ENCODE results near the gene PTK7.

Gene PTK7

DNA sequence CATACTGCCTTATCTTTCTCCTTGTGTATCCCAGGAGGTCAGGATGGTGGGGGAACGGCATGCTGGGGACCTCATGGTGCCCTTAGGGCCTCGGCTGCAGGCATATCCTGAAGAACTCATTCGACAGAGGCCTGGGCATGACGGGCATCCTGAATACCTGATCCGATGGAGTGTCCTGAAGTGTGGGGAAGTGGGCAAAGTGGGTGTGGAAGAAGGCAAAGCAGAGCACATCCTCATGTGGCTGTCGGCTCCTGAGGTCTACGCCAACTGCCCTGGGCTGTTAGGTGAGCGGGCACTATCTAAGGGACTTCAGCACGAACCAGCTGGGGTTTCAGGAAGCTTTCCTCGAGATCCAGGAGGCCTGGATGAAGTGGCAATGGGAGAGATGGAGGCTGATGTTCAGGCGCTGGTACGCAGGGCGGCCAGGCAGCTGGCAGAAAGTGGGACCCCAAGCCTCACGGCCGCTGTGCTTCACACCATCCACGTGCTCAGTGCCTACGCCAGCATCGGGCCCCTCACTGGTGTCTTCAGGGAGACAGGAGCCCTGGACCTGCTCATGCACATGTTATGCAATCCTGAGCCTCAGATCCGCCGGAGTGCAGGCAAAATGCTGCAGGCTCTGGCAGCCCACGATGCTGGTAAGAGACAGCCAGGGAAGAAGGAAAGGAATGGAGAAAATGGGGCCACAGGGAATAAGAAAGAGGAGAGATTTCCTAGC, 108.3 kb downstream of the PTK7 start:
- H3K79me2 ChIP-seq (ENCODE audit: insufficient read depth, low read length), result peaks cover 32% of the 10 kb centered on the region
- H3K36me3 ChIP-seq (ENCODE audit: insufficient read depth, low read length), result peaks cover 18% of the 10 kb centered on the region; the same call in 1 of the 2 replicates
- H3K9me3 ChIP-seq (ENCODE audit: insufficient read depth, low read depth, low read length), result no peaks in the 10 kb centered on the region
- no peaks in the 10 kb centered on the region for H3K27me3 ChIP-seq (ENCODE audit: insufficient read depth, low read length, poor library complexity, severe bottlenecking)
- H3K4me1 ChIP-seq (ENCODE audit: insufficient read depth, low read length, poor library complexity, severe bottlenecking), result peaks cover 44% of the 10 kb centered on the region
- H3K4me2 ChIP-seq (ENCODE audit: low read depth, low read length, poor library complexity, severe bottlenecking), result peak overlapping the region; percentile 96
- peaks cover 16% of the 10 kb centered on the region for H3F3A ChIP-seq (ENCODE audit: low read depth)
- no peaks in the 10 kb centered on the region for H4K20me1 ChIP-seq (ENCODE audit: insufficient read depth, low read length, poor library complexity, severe bottlenecking)
- H2AFZ ChIP-seq (ENCODE audit: low read length), result no peak overlapping the region
- H3K4me3 ChIP-seq (ENCODE audit: low read length, poor library complexity, severe bottlenecking), result peak overlapping the region; percentile 31
- H3K9ac ChIP-seq (ENCODE audit: low read depth, low read length, poor library complexity, severe bottlenecking), result peak overlapping the region; percentile 35
- TF ChIP-seq, protein P1, sequence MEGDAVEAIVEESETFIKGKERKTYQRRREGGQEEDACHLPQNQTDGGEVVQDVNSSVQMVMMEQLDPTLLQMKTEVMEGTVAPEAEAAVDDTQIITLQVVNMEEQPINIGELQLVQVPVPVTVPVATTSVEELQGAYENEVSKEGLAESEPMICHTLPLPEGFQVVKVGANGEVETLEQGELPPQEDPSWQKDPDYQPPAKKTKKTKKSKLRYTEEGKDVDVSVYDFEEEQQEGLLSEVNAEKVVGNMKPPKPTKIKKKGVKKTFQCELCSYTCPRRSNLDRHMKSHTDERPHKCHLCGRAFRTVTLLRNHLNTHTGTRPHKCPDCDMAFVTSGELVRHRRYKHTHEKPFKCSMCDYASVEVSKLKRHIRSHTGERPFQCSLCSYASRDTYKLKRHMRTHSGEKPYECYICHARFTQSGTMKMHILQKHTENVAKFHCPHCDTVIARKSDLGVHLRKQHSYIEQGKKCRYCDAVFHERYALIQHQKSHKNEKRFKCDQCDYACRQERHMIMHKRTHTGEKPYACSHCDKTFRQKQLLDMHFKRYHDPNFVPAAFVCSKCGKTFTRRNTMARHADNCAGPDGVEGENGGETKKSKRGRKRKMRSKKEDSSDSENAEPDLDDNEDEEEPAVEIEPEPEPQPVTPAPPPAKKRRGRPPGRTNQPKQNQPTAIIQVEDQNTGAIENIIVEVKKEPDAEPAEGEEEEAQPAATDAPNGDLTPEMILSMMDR (conservative IDR thresholded peaks at IDR 0.05; ENCODE audit: low read length), result no peak
- no peak for TF ChIP-seq EZH2phosphoT487 (IDR thresholded peaks at IDR 0.05; ENCODE audit: borderline replicate concordance)
- H3K9me2 ChIP-seq (replicated peaks; ENCODE audit: low read depth, low read length), result no peaks in the 10 kb centered on the region

DNA sequence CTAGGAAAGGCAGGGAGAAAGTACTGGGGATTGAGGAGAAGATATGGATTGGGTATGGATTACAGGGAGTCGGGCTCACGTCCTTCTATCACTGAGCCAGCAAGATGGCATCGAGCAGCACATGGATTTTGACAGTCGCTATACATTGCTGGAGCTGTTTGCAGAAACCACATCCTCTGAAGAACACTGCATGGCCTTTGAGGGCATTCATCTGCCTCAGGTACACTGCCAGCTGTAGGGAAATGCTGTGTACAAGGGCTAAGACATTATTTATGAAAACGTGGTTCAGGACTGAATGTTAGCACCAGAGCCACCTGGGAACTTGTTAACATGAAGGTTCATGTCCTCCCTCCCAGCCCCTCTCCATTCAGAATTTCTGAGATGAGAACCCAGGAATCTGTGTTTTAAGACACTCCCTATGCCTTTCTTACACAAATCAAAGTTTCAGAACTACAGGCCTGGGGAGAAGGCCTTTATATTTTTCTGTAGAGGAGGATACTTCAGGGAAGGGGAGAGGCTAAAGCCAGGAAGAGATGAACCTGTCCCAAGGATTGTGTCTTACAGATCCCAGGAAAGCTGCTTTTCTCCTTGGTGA, 109.4 kb downstream of the PTK7 start:
- TF ChIP-seq, protein P1 (conservative IDR thresholded peaks at IDR 0.05; ENCODE audit: low read length), result no peak
- no peak for TF ChIP-seq EZH2phosphoT487 (IDR thresholded peaks at IDR 0.05; ENCODE audit: borderline replicate concordance)
- Histone ChIP-seq H3K9ac (ENCODE audit: low read depth, low read length, poor library complexity, severe bottlenecking) (peak overlapping the region; percentile 35), H3K36me3 (ENCODE audit: insufficient read depth, low read length) (peaks cover 16% of the 10 kb centered on the region; the same call in 1 of the 2 replicates), H3K4me1 (ENCODE audit: insufficient read depth, low read length, poor library complexity, severe bottlenecking) (peaks cover 44% of the 10 kb centered on the region), H3K4me3 (ENCODE audit: low read length, poor library complexity, severe bottlenecking) (peak overlapping the region; percentile 31), H3K27me3 (ENCODE audit: insufficient read depth, low read length, poor library complexity, severe bottlenecking) (no peaks in the 10 kb centered on the region), H2AFZ (ENCODE audit: low read length) (no peak overlapping the region), H3F3A (ENCODE audit: low read depth) (peaks cover 13% of the 10 kb centered on the region), H3K9me2 (replicated peaks; ENCODE audit: low read depth, low read length) (no peaks in the 10 kb centered on the region), H3K4me2 (ENCODE audit: low read depth, low read length, poor library complexity, severe bottlenecking) (peak overlapping the region; percentile 96), H3K79me2 (ENCODE audit: insufficient read depth, low read length) (peaks cover 32% of the 10 kb centered on the region), H4K20me1 (ENCODE audit: insufficient read depth, low read length, poor library complexity, severe bottlenecking) (no peaks in the 10 kb centered on the region), H3K9me3 (ENCODE audit: insufficient read depth, low read depth, low read length) (no peaks in the 10 kb centered on the region)

DNA sequence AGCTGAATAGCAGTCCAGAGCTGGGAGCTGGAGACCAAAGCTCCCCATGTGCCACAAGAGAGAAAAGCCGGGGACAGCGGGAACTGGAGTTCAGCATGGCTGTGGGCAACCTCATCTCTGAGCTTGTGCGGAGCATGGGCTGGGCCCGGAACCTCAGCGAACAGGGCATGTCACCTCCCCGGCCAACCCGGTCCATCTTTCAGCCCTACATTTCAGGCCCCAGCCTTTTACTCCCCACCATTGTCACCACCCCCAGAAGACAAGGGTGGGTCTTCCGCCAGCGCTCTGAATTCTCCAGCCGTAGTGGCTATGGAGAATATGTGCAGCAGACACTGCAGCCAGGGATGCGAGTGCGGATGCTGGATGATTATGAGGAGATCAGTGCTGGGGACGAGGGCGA, 109.9 kb downstream of the PTK7 start:
- Histone ChIP-seq H3K4me1 (ENCODE audit: insufficient read depth, low read length, poor library complexity, severe bottlenecking) (peaks cover 44% of the 10 kb centered on the region), H2AFZ (ENCODE audit: low read length) (no peak overlapping the region)

More for the DNA sequence above, 109.9 kb downstream of the PTK7 start:
- TF ChIP-seq EZH2phosphoT487 (IDR thresholded peaks at IDR 0.05; ENCODE audit: borderline replicate concordance), result no peak
- TF ChIP-seq, protein P1 (conservative IDR thresholded peaks at IDR 0.05; ENCODE audit: low read length), result no peak
- peaks cover 8% of the 10 kb centered on the region for H3F3A ChIP-seq (ENCODE audit: low read depth)
- H4K20me1 ChIP-seq (ENCODE audit: insufficient read depth, low read length, poor library complexity, severe bottlenecking), result no peaks in the 10 kb centered on the region
- peak overlapping the region; percentile 22 for H3K9ac ChIP-seq (ENCODE audit: low read depth, low read length, poor library complexity, severe bottlenecking)
- no peaks in the 10 kb centered on the region for H3K27me3 ChIP-seq (ENCODE audit: insufficient read depth, low read length, poor library complexity, severe bottlenecking)
- no peaks in the 10 kb centered on the region for H3K9me2 ChIP-seq (replicated peaks; ENCODE audit: low read depth, low read length)
- peak overlapping the region; percentile 96 for H3K4me2 ChIP-seq (ENCODE audit: low read depth, low read length, poor library complexity, severe bottlenecking)
- H3K36me3 ChIP-seq (ENCODE audit: insufficient read depth, low read length), result peaks cover 16% of the 10 kb centered on the region; the same call in 1 of the 2 replicates
- no peak overlapping the region for H3K4me3 ChIP-seq (ENCODE audit: low read length, poor library complexity, severe bottlenecking)
- H3K79me2 ChIP-seq (ENCODE audit: insufficient read depth, low read length), result peaks cover 32% of the 10 kb centered on the region
- no peaks in the 10 kb centered on the region for H3K9me3 ChIP-seq (ENCODE audit: insufficient read depth, low read depth, low read length)
